HL-60 (cell line): Measurements from ENCODE around the gene RPAP3.

Experiments used
- CTCF ChIP-seq: IDR thresholded peaks from one replicate; pipeline ENCODE4 v1.5.1; 2011; ENCODE audit warnings: low read length, control low read depth, inconsistent platforms; ENCODE audit not compliant: insufficient read depth
- GABPA ChIP-seq: IDR thresholded peaks from 2 replicates; pipeline ENCODE4 v1.6.1; 2012; ENCODE audit warnings: low read depth

DNA sequence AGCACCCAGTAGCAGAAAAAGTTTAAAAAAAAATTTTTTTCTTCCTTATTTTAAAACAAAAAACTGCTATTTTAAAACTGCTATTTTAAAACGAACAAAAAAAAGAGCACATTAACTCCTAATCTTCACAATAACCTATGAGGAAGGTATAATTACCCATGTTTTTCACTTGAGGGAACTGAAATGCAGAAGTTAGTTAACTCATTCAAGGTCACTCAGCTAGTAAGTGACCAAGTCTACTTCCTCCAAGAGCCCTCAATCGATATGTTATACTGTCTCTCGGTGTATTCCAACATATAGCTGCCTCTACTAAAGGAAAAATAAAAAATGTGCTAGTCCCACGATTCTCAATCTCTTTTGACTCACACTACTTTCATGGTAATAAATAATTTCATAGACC, 7.8 kb downstream of the RPAP3 start:
- TF ChIP-seq CTCF (no peak), GABPA (no peak)
